ENCODE data around the gene GRM3. TPM values are rescaled to one million over a fixed set of nuclear protein-coding genes. Genes with fewer than 3 reads are reported as not detected.

The GRM3 gene
- total RNA-seq, 1 donor from 2014 or later = not detected

DNA sequence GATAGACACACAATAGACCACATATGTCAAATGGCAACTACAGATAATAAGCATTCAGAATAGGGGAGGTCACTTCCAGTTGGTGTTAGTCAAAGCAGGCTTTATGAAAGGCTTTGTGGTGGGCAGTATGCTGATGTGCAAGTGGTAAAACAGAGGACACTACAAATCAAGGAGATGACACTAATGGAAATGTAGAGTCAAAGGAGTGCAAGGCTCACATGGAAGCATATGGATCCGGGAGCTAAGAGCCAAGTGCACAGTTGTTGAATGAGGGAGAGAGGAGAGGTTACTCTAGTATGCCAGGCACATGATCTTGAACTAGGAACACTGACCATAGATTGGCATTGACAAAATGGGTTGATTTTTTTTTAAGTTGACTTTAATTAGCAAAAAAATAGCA is 62.7 kb downstream of the GRM3 start:
- DNase-seq (ENCODE audit: low read depth) = no peak
- no peaks in the 10 kb centered on the region for H3K36me3 Mint-ChIP-seq (ENCODE audit: low read depth, unreplicated experiment)
- no peaks in the 10 kb centered on the region for H3K4me1 Mint-ChIP-seq (ENCODE audit: low read depth, unreplicated experiment)
- Histone ChIP-seq H3K27ac (ENCODE audit: low read depth, low read length) (no peak overlapping the region), H3K4me1 (ENCODE audit: insufficient read depth, low read length) (no peaks in the 10 kb centered on the region), H3K36me3 (ENCODE audit: insufficient read depth, low read length) (no peaks in the 10 kb centered on the region), H3K4me3 (ENCODE audit: insufficient read depth, low read depth, low read length) (no peak overlapping the region), H4K20me1 (ENCODE audit: insufficient read depth, low read length) (no peaks in the 10 kb centered on the region), H3K4me2 (ENCODE audit: low read length) (no peak overlapping the region), H3K79me2 (ENCODE audit: insufficient read depth, low read length) (no peaks in the 10 kb centered on the region), H2AFZ (ENCODE audit: low read depth, low read length) (no peak overlapping the region), H3K9me3 (ENCODE audit: insufficient read depth, low read depth, low read length) (no peaks in the 10 kb centered on the region), H3K9ac (ENCODE audit: low read length) (no peak overlapping the region), H3K27me3 (ENCODE audit: insufficient read depth, low read length) (no peaks in the 10 kb centered on the region)
- no peak for TF ChIP-seq EZH2 (IDR thresholded peaks at IDR 0.05; ENCODE audit: insufficient read depth, low read length)
- TF ChIP-seq, protein P1, sequence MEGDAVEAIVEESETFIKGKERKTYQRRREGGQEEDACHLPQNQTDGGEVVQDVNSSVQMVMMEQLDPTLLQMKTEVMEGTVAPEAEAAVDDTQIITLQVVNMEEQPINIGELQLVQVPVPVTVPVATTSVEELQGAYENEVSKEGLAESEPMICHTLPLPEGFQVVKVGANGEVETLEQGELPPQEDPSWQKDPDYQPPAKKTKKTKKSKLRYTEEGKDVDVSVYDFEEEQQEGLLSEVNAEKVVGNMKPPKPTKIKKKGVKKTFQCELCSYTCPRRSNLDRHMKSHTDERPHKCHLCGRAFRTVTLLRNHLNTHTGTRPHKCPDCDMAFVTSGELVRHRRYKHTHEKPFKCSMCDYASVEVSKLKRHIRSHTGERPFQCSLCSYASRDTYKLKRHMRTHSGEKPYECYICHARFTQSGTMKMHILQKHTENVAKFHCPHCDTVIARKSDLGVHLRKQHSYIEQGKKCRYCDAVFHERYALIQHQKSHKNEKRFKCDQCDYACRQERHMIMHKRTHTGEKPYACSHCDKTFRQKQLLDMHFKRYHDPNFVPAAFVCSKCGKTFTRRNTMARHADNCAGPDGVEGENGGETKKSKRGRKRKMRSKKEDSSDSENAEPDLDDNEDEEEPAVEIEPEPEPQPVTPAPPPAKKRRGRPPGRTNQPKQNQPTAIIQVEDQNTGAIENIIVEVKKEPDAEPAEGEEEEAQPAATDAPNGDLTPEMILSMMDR (IDR thresholded peaks at IDR 0.05; ENCODE audit: insufficient read depth, low read depth, low read length) = no peak
- no peaks in the 10 kb centered on the region for H3K27me3 Mint-ChIP-seq (ENCODE audit: low read depth, unreplicated experiment)
- no peaks in the 10 kb centered on the region for H3K9me3 Mint-ChIP-seq (ENCODE audit: unreplicated experiment)
- H3K4me3 Mint-ChIP-seq (ENCODE audit: unreplicated experiment) = no peak overlapping the region
- H3K27ac Mint-ChIP-seq (ENCODE audit: unreplicated experiment) = no peak overlapping the region
- no peak for FAIRE-seq

DNA sequence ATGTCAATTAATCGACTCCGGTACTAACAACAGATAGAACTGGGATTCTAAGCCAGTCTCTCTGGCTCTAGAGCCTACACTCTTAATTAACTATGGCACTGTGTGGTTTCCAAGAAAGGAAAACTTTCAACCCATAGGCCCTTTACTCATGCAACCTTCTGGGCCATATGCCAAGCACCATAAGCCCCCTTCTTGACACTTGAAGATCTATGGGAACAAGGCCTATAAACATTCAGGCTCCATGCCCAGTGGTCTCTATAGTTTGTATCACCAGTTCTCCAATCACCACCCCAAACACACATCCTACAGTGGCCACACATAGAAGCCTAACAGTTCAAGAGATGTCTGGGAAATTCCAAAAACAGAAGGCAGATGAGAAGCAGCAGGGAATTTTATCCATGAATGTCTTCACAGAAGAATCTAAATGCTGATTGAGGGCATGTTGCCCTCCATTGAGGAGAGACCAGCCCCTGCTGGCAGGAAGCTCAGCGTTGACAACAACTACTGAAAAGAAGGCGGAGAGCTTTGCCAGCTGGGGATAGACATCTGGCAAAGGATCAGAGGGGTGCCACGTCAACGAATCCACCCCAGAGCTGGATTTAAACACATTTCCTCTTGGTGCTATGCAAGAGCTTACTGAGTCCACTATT is 64.4 kb downstream of the GRM3 start:
- no peak overlapping the region for H2AFZ ChIP-seq (ENCODE audit: low read depth, low read length)
- Mint-ChIP-seq H3K36me3 (ENCODE audit: low read depth, unreplicated experiment) (no peaks in the 10 kb centered on the region), H3K27me3 (ENCODE audit: low read depth, unreplicated experiment) (no peaks in the 10 kb centered on the region), H3K27ac (ENCODE audit: unreplicated experiment) (no peak overlapping the region), H3K9me3 (ENCODE audit: unreplicated experiment) (no peaks in the 10 kb centered on the region), H3K4me3 (ENCODE audit: unreplicated experiment) (no peak overlapping the region), H3K4me1 (ENCODE audit: low read depth, unreplicated experiment) (no peaks in the 10 kb centered on the region)
- TF ChIP-seq, protein P1 (IDR thresholded peaks at IDR 0.05; ENCODE audit: insufficient read depth, low read depth, low read length) = no peak
- no peak overlapping the region for H3K4me2 ChIP-seq (ENCODE audit: low read length)
- no peak for DNase-seq (ENCODE audit: low read depth)
- H3K9me3 ChIP-seq (ENCODE audit: insufficient read depth, low read depth, low read length) = no peaks in the 10 kb centered on the region
- no peaks in the 10 kb centered on the region for H3K4me1 ChIP-seq (ENCODE audit: insufficient read depth, low read length)
- H3K27ac ChIP-seq (ENCODE audit: low read depth, low read length) = no peak overlapping the region
- no peak overlapping the region for H3K4me3 ChIP-seq (ENCODE audit: insufficient read depth, low read depth, low read length)
- FAIRE-seq = no peak
- H4K20me1 ChIP-seq (ENCODE audit: insufficient read depth, low read length) = no peaks in the 10 kb centered on the region
- H3K9ac ChIP-seq (ENCODE audit: low read length) = no peak overlapping the region
- no peaks in the 10 kb centered on the region for H3K79me2 ChIP-seq (ENCODE audit: insufficient read depth, low read length)
- H3K36me3 ChIP-seq (ENCODE audit: insufficient read depth, low read length) = no peaks in the 10 kb centered on the region
- no peaks in the 10 kb centered on the region for H3K27me3 ChIP-seq (ENCODE audit: insufficient read depth, low read length)

DNA sequence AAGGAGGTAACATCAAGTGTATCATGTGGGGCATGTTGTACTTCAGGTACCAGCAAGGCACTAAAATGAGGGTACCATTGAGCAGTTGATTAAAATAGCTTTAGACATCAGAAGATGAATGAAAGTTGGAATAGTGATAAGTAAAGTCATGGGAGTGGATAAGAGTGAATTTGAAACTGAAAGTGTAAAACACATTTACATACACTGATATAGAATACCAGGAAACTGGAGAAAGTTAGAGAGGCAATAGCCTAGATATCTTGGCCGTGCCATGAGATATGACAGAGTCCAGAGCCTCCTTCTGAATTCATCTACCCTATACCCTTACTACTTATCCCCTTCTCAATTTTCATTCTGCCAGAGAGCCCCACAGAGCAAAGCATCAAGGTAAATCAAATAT is 76.6 kb downstream of the GRM3 start:
- Mint-ChIP-seq H3K27ac (ENCODE audit: unreplicated experiment) (no peak overlapping the region), H3K36me3 (ENCODE audit: low read depth, unreplicated experiment) (no peaks in the 10 kb centered on the region), H3K4me1 (ENCODE audit: low read depth, unreplicated experiment) (no peaks in the 10 kb centered on the region), H3K27me3 (ENCODE audit: low read depth, unreplicated experiment) (no peaks in the 10 kb centered on the region), H3K4me3 (ENCODE audit: unreplicated experiment) (no peak overlapping the region), H3K9me3 (ENCODE audit: unreplicated experiment) (no peaks in the 10 kb centered on the region)
- TF ChIP-seq, protein P1 (IDR thresholded peaks at IDR 0.05; ENCODE audit: insufficient read depth, low read depth, low read length) = no peak
- TF ChIP-seq EZH2 (IDR thresholded peaks at IDR 0.05; ENCODE audit: insufficient read depth, low read length) = no peak
- FAIRE-seq (no peak), DNase-seq (ENCODE audit: low read depth) (no peak)
- H2AFZ ChIP-seq (ENCODE audit: low read depth, low read length) = no peak overlapping the region
- no peaks in the 10 kb centered on the region for H3K36me3 ChIP-seq (ENCODE audit: insufficient read depth, low read length)
- H3K4me1 ChIP-seq (ENCODE audit: insufficient read depth, low read length) = no peaks in the 10 kb centered on the region
- H3K27me3 ChIP-seq (ENCODE audit: insufficient read depth, low read length) = no peaks in the 10 kb centered on the region
- no peak overlapping the region for H3K9ac ChIP-seq (ENCODE audit: low read length)
- H3K4me3 ChIP-seq (ENCODE audit: insufficient read depth, low read depth, low read length) = no peak overlapping the region
- no peaks in the 10 kb centered on the region for H4K20me1 ChIP-seq (ENCODE audit: insufficient read depth, low read length)
- H3K27ac ChIP-seq (ENCODE audit: low read depth, low read length) = no peak overlapping the region
- H3K9me3 ChIP-seq (ENCODE audit: insufficient read depth, low read depth, low read length) = no peaks in the 10 kb centered on the region
- no peak overlapping the region for H3K4me2 ChIP-seq (ENCODE audit: low read length)
- H3K79me2 ChIP-seq (ENCODE audit: insufficient read depth, low read length) = no peaks in the 10 kb centered on the region
